Stimulated activated CD4-positive, alpha-beta T cell treated with anti-CD3 and anti-CD28 coated beads, Interleukin-1b, Interleukin-23, amount 100 ng/mL, for 1 hour (primary cell): ENCODE measurements around the gene KAT14.
"Not testable (repeated sequence)": the region's sequence is repeated elsewhere in the genome, so short reads cannot be mapped to it uniquely, and the experiment has no call there.

Experiments used
- DNase-seq, 2 donors: peaks; one replicate each; pipeline ENCODE4 v3.0.0-alpha.2; 2020; ENCODE audit warnings: low read depth in 2 of 2

The KAT14 gene

GRCh38 chr20:18218280-18218679 lies 80.6 kb downstream of the KAT14 start:
- no peak for DNase-seq

GRCh38 chr20:18223409-18223808 lies 85.7 kb downstream of the KAT14 start:
- no peak for DNase-seq

- no peak for DNase-seq
Observed at GRCh38 chr20:18224968-18225568, 87.4 kb downstream of the KAT14 start.

DNA sequence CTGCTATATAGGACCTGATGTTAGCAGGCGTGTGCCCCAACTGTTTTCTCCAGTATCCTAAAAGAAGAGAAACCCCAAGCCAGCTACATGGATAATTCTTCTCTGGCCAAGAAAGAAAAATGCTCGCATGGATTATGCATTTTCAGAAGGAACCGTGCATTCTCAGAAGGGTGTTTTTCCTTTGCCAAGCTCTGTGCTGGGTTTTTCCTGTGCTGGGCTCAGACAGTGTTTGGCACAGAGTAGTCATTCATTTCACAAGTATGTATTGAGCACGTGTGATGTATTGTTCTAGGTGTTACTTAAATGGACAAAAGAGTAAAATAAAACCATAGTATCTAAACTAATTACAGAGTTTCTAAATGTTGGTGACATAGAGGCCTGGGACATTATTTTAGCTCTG lies 88.0 kb downstream of the KAT14 start:
- DNase-seq, result no peak

- not testable (repeated sequence) for DNase-seq
Observed at GRCh38 chr20:18226741-18227140, 89.1 kb downstream of the KAT14 start.

- DNase-seq, result no peak
Observed at GRCh38 chr20:18233408-18233943, 95.8 kb downstream of the KAT14 start.
